8988T (cell line): ENCODE data around the gene OR56B1.

Experiments
- DNase-seq: peaks from one replicate; pipeline ENCODE4 v3.0.0; 2011

The OR56B1 gene

GRCh38 chr11:5737670-5738392, 1.6 kb downstream of the OR56B1 start:
- DNase-seq: no peak

DNA sequence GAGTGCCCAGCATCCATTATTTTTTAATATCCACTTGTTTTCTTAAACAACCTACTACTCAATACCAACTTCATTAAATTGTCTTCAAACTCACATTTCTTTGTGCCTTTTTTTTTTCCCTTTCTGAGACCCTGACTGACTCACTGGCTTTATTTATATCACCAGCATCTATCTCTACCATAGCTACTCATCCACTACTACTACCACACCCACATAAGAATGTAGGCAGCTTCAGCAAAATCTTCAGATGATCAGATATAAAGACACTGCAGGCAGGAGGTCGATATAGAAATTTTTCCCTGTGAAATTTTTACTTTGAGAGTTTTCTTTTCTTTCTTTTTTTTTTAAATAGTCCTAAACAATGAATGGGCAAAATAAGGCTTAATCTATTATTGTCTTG, 2.2 kb downstream of the OR56B1 start:
- no peak for DNase-seq

DNA sequence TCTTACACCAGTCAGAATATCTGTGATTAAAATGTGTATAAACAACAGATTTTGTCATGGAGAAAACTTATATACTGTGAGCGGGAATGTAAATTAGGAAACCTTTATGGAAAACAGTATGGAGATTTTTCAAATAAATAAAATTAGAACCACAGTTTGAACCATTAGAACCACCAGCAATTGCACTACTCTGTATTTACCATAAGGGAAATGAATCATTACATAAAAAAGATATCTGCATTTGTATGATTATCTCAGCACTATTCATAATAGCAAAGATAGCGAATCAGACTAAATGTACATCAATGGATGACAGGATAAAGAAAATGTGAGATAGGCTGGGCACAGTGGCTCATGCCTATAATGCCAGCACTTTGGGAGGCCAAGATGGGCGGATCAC, 10.4 kb downstream of the OR56B1 start:
- no peak for DNase-seq

GRCh38 chr11:5749836-5750235, 13.6 kb downstream of the OR56B1 start:
- DNase-seq: no peak

DNA sequence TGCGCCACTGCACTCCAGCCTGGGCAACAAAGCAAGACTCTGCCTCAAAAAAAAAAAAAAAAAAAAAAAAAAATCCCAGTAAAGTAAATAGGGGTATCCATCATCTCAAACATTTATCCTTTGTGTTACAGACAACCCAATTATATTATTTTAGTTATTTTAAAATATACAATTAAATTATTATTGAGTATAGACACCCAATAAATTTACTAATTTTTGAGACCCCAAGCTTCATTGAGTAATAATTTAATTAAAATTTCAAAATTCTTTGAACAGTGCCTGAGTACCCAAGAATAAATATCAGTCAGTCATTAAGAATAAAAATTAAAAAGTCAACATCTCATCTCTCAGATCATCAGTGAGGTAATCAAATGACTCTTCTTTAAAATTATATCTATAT, 17.7 kb downstream of the OR56B1 start, which contains the start of gene OR52N4:
Gene OR52N4 (plus strand): TSS at position 301 of the 400 bp plus-strand sequence. CDS start 498 bp downstream, outside the sequence.
- no peak for DNase-seq

DNA sequence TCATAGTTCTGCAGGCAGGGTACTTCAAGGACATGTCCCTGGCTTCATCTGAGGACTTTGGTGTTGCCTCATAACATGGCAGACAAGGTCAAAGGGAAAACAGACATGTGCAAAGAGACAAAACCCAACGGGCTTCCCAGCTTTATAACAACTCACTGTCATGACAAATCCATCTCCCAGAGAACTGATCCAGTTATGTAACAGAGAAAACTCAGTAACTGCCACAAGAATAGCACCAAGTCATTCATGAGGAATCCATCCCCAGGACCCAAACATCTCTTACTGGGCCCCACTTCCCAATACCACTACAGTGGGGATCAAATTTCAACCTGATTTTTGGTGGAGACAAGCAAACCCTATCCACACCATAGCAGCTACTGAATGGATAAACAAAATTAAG, 30.8 kb downstream of the OR56B1 start:
- DNase-seq: no peak

DNA sequence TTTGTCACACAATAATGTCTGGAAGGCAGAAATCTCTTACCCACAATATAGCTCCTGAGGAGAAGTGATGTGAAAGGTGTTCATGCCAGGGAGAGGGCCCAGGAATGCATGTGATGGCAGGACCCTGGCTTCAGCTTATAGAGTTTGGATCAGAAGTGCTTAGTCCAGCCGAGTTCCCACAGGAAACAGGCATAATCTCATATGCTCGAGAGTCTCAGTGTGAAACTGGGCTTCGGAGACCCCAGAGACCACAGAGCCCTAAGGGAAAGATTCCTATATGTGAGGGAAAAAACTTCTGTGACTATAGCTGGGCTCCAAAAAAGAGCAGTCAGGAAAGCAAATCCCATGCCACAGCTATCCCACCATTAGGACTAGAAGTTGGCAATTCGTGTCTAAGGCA, 47.0 kb downstream of the OR56B1 start, which contains the start of gene OR52N5:
Gene OR52N5 (minus strand): TSS at position 101 of the 400 bp plus-strand sequence. CDS start 4,721 bp downstream, outside the sequence.
- DNase-seq: no peak
